H1 (cell line): ENCODE data around the gene CD72. TPM values are rescaled to one million over a fixed set of nuclear protein-coding genes. Genes with fewer than 3 reads are reported as not detected.

Source experiments
- RAD21 ChIP-seq, 2 experiments: IDR thresholded peaks in 1 of 2; conservative IDR thresholded peaks in 1 of 2; 2 replicates each; pipeline ENCODE4 v1.6.1; 2011; ENCODE audit warnings: low read depth in 2 of 2, low read length in 2 of 2, improper control_type of control experiment in 1 of 2, inconsistent platforms in 1 of 2, mild to moderate bottlenecking in 1 of 2, moderate library complexity in 1 of 2
- TCF12 ChIP-seq: IDR thresholded peaks from 2 replicates; pipeline ENCODE4 v1.6.1; 2011; ENCODE audit warnings: low read depth, mild to moderate bottlenecking, low read length
- polyA plus RNA-seq, 7 experiments: library from polyadenylated mRNA; depleted of rRNA in 3 of 7; stranded (reverse) in 5 of 7; unstranded in 2 of 7; fragments of >200 nt in 5 of 7; fragments of 200-250 nt in 2 of 7; gene quantifications; 1 replicate in 5 of 7; 2 replicates in 1 of 7; 4 replicates in 1 of 7; pipeline versions ENCODE4 v1.2.1 to v1.2.3, GENCODE V29; 2011 to 2013; ENCODE audit warnings: missing spikeins in 2 of 7, mixed read lengths in 2 of 7
- total RNA-seq: library from RNA; stranded (reverse); fragmentation: NEBNext Ultra II Directional; extraction: Animal tissue kit (Norgen Biotek cat#: 25700); gene quantifications from 2 replicates; pipeline ENCODE4 v1.2.1, GENCODE V29; 2021

The CD72 gene
- total and polyA plus RNA-seq, 2 of the 8 experiments (the other 6 are each of a cell fraction or from before 2014, with no cell fraction given) = 4.0 to 4.5 TPM

- TF ChIP-seq TCF12 (no peak), RAD21 (IDR thresholded peaks at IDR 0.05 in 1 of 2, conservative IDR thresholded peaks at IDR 0.05 in 1 of 2; ENCODE audit: low read depth in 2 of 2, low read length in 2 of 2) (no peak)
Measured at GRCh38 chr9:35609001-35609819, 9.0 kb downstream of the CD72 start (continued).
